GM23248 (cell line): ENCODE results near the gene ACOD1.

Experiments used
- EZH2 ChIP-seq: fragments of 200-600 bp; sonication (generic); IDR thresholded peaks from 2 replicates; pipeline ENCODE4 v1.6.1; 2018; ENCODE audit warnings: antibody characterized with exemption, mild to moderate bottlenecking; ENCODE audit not compliant: insufficient read depth, poor library complexity, severe bottlenecking
- EZH2phosphoT487 ChIP-seq: fragments of 200-600 bp; sonication (generic); IDR thresholded peaks from 2 replicates; pipeline ENCODE4 v1.6.1; 2018; ENCODE audit warnings: antibody characterized with exemption, moderate library complexity, mild to moderate bottlenecking, low read depth; ENCODE audit not compliant: insufficient read depth

DNA sequence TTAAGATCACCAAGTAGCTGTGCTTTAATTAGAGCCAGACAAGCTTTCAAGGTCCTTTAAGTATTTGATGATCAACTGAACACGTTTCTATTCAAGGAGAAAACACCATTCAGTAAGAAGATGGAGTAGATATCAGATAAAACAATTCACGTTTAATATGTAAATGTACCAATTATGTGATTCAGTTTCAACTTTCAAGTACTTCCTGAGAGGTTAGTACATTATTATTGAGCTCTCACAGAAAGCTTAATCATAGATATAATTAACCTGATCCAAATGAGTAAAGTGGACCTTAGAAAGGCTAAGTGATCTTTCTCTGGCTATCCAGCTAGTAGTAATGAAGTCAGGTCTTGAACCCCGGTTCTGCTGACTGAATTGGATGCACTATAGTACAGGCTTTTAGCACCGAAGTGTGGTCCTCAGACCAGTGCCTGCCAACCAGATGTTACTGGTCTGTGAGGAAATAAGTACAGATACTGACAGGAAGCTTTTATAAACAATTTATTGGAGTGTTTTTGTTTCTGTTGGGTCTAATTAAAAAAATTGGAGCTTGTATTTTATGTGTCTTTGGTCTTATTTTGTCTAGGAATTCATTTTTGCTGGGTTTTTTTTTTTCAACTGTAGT lies 53.8 kb downstream of the ACOD1 start:
- no peak for TF ChIP-seq EZH2
- TF ChIP-seq EZH2phosphoT487, result no peak
